T1000 (cell line): ENCODE data around the gene NCOR2.

Experiments
- DNase-seq: peaks from one replicate; lab custom pipeline; 2025; ENCODE audit warnings: mixed read lengths; lab: John Stamatoyannopoulos, UW

Gene NCOR2

GRCh38 chr12:124560146-124560890 lies 7.1 kb downstream of the NCOR2 start:
- no peak for DNase-seq

DNA sequence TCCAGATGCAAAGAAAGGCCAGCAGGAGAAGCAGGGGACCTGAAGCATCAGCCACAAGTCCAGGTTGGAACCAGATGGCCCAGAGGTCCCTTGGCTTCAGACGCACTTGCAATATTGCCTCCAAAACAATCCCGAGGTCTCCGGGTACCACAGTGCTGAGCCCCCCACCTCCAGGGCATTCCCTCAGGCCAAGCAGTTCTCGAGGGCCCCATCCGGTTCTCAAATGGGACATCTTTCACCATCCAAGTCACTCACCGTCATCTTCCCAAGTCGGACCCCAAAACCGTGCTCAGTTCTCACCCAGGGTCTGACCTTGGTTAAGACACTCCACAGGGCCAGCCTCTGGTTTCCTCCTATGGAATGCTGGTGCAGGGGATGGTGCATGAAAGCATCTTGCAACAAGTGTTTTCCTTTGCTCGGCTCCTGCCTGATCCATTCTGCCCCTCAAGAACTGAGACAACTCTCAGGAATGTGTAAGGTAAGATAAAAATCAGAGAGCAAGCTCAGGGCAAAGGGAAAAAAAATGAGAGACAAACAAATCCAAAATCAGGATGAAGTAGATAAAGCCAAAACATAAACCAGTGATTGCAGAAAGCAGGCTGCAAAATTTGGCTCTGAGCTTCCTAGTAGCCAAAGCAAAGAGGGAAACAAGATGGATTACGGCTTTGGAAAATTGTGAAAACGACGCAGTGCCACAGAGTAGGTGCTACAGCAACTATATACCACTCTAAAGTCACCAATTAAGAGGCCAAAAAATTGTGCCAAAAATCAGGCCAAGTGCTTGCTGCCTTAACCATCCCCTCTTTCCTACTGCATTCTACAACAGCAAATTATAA lies 8.0 kb downstream of the NCOR2 start:
- no peak for DNase-seq

DNA sequence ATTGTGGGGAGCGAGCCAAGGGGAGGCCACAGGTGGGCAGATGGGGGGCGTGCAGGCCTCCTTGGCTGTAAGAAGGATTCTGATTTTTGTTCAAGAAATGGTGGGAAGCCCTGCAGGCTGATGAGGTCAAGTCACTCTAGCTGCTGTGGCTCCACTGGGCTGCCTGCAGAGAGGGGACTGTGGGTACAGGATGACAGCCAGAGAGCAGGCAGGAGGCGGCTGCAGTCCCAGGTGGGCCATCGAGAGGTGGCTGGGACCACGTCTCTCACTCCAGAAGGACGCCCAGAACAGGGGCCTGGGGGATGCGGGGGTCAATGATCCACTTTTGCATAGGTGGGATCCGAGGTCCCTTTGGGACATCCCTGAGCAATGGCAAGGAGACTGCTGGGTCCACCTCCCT lies 9.1 kb downstream of the NCOR2 start:
- DNase-seq: no peak

- DNase-seq: no peak
These were observed 9.7 kb downstream of the NCOR2 start for GRCh38 chr12:124557518-124558223.

DNA sequence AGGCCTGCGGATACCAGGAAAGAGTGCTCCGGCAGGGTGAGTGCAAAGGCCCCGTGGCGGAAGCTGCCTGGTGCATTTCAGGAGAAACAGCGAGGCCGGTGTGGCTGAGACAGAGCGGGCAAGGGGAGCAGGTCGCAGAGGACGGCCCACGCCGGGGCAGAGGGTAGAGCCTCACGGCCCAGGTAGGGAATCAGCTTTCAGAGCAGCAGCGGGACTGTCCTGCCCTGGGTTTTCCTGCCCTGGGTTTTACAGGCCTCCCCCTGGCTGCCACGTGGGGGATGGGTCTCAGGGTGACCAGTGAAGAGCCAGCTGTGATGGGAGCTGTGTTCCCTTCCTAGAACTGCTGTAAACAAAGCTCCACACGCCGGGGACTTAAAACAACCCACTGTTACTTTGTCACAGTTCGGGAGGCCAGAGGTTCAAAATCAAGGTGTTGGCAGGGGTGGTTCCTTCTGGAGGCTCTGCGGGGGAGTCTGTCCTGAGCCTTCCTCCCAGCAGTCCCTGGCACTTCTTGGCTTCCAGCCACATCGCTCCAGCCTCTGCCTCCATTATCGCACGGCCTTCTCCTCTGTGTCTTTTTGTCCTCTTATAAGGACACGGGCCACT lies 10.4 kb downstream of the NCOR2 start:
- DNase-seq: no peak

- DNase-seq: no peak
These were observed 11.3 kb downstream of the NCOR2 start for GRCh38 chr12:124556074-124556466.

DNA sequence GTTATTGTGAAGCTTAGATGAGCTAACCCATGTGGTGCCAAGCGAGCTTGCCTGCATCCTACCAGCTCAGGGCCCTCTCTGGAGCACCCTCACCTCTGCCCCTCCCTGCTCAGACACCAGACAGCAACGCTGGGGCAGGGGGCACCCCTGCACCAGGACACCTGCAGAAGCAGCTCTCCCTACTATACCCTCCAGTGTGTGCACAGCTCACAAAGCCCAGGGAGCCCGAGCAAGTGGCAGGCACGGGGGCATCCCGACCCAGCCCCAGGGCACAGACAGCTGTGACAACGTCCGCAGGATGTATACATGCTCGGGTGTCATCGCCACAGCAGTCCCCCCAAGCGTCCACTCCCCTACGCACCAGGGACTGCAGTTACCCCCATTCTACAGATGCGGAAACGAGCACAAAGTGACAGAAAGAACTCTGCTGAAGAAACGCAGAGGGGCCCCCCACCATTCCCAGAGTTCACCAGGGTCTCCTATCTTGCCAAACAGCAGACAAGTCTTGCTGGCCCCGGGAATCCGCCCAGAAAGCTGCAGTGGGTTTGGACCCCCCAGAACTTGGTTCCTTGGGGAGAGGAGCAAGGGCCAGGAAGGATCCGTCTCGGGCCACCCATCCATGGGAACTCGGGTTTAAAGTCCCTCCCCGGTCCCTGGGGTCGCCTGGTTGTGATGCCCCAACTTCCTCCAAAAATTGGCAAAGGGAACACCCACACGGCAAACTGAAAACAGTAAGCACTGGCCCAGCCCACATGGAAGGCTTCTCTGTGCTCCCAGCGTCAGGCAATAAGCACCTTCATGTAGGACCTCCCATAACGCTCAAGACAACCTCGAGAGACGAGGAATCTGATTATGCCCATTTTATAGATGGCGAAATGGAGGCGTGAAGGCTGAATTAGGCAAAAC lies 12.0 kb downstream of the NCOR2 start:
- no peak for DNase-seq

- no peak for DNase-seq
These were observed 12.9 kb downstream of the NCOR2 start for GRCh38 chr12:124554429-124555029.

GRCh38 chr12:124553862-124554428 lies 13.5 kb downstream of the NCOR2 start:
- DNase-seq: no peak

DNA sequence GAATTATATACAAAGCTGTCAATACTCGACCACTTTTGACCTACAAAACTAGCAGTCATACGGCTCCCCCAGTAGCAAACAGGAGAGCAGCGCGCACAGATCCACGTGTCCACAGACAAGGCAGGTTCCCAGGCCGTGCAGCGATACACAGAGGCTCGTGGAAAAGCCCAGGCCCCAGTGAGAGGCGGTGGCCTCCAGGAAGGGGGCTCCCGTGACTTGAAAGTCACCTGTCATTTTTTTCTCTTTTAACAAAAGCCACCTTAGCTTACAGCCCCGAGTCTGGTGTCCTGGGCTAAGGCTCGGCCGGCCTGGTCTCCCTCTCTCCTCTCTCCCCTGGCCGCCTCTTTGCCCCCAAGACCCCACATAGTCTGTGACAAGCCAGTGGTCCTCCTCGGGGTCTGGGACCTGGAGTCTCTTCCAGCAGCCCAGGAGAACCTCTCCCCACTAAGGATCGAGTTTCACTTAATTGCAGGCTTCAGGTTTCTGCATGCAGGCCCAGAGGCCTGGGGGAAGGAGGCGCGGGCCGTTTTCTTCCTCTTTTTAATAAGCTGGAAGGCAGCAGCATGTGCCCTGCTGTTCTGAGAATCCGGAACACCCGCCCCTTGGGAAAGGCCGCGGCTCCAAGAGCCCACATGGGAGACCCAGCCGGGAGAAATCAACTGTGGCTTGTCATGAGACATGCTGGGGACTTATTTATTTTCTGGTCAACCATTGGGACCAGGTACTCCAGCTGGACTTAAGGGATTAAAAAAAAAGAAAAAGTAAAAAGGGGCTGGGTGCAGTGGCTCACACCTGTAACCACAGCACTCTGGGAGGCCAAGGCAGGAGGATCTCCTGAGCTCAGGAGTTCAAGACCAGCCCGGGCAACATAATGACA lies 15.9 kb downstream of the NCOR2 start:
- DNase-seq: no peak

GRCh38 chr12:124550123-124551089 lies 17.0 kb downstream of the NCOR2 start:
- no peak for DNase-seq

GRCh38 chr12:124549629-124550028 lies 17.8 kb downstream of the NCOR2 start:
- no peak for DNase-seq

- peak; percentile 51 for DNase-seq
These were observed 18.5 kb downstream of the NCOR2 start for GRCh38 chr12:124548854-124549378.

DNA sequence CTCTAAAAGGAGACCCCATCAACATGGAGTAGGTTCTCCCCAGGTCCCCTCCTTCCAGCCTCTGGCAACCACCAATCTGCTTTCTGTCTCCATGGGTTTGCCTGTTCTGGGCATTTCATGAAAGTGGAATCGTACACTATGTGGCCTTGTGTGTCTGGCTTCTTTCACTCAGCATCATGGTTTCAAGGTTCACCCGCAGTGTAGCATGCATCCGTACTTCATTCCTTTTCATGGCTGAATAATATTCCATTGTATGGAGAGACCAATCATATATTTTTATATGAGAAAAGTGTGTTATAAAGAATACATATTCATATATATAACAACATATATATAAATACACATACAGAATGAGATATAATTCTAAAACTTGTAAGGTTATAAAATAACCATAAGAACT lies 19.8 kb downstream of the NCOR2 start:
- DNase-seq: no peak

DNA sequence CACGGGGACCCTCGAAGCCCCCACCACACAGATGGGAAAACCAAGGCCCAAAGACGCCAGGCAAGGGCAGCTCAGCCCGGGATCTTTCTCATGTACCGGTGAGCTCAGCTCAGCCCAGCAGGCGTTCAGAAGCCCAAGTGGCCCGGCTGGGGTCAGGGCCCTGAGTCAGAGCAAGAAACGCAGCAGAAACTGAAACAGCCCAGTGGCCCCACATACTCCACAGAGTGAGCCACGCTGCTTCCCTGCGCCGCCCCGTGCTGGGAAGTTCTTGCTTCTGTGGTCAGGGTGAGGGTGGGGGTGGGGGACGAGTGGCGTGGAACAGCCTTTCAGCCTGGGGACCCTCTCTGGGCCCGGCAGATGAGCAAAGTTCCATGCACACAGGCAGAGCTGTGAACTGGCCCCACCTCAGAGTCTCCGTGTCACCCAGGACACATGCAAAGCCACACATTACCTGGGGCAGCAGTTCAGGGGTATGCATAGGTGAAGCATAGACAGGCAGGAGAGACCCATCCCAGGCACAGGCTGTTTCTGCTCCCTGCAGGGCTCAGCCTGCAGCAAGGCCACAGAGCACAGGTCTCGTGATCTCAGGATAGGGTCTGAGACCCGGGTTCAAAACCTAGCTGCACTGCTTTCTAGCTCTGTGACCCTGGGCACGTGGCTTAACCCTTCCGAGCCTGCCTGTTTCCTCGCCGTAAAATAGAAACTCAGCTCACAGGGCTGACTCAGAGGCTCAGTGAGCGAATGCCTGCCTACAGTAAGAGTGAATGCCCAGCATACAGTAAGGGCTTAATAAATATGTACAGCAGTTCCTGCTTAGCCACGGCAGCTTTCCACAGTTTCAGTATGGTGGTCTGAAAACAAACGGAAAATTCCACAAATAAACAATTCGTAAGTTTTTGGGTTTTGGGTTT lies 21.6 kb downstream of the NCOR2 start:
- peak; percentile 17 for DNase-seq

DNA sequence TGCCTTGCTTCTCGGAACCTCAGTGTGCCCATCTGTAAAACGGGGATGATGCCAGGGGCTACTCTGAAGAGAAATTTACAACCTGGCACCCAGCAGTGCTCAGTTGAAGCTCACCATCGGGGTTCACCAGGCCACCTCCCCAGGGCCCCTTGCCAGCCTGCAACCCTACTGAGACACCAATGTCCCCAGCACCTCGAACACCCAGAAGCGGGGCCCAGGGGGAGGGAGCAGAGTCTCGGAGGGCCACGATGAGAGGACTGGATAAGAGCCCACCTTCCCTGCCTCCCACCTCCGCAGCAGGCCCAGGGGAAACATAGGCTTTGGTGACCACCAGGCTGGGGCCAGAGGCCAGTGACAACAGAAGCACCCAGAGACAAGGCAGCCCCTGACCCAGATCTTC lies 22.4 kb downstream of the NCOR2 start:
- DNase-seq: no peak
